Body of pancreas (tissue), 4 donors: ENCODE results near the gene CIAO2B. TPM values are rescaled to one million over a fixed set of nuclear protein-coding genes. Genes with fewer than 3 reads are reported as not detected.
"Not testable (repeated sequence)": the region's sequence is repeated elsewhere in the genome, so short reads cannot be mapped to it uniquely, and the experiment has no call there.

Experiments used
- ATAC-seq: fragments of 150-250 bp; one replicate; pipeline ENCODE4 v1.9.1; 2016
- DNase-seq, 4 donors: peaks; one replicate each; pipeline ENCODE4 v3.0.0-alpha.2; 2019
- H3K27ac ChIP-seq, 4 donors: fragments of 200-600 bp; sonication (generic); 1 replicate in 3 of 4; 2 replicates in 1 of 4; pipeline versions ENCODE4 v1.5.1 to v1.6.1; 2016 to 2019; ENCODE audit warnings: mild to moderate bottlenecking in 1 of 4, mixed read lengths in 1 of 4, moderate library complexity in 1 of 4
- H3K27me3 ChIP-seq, 2 donors: fragments of 200-600 bp; sonication (generic); one replicate each; pipeline ENCODE4 v1.6.0; 2016; ENCODE audit warnings: mild to moderate bottlenecking in 1 of 2
- H3K36me3 ChIP-seq, 2 donors: fragments of 200-600 bp; sonication (generic); replicated peaks in 1 of 2; 2 replicates each; pipeline ENCODE4 v1.5.1; 2016; ENCODE audit warnings: low read depth in 2 of 2; ENCODE audit not compliant: insufficient read depth in 1 of 2
- H3K4me1 ChIP-seq: fragments of 200-600 bp; sonication (generic); one replicate; pipeline ENCODE4 v1.6.0; 2016
- H3K4me3 ChIP-seq, 2 donors: fragments of 200-600 bp; sonication (generic); 1 replicate in 1 of 2; 2 replicates in 1 of 2; pipeline ENCODE4 v1.5.1; 2016 to 2019
- H3K9me3 ChIP-seq, 3 donors: fragments of 200-600 bp; sonication (generic); 1 replicate in 2 of 3; 2 replicates in 1 of 3; pipeline ENCODE4 v1.5.1; 2016
- CTCF ChIP-seq, 7 experiments: fragments of 450-650 bp in 4 of 7; fragments of 200-600 bp in 3 of 7; sonication (generic) in 3 of 7; IDR thresholded peaks; one replicate each; pipeline ENCODE4 v1.5.1; 2016 to 2019; ENCODE audit warnings: antibody characterized with exemption in 7 of 7
- POLR2A ChIP-seq, 3 donors: fragments of 450-650 bp; IDR thresholded peaks; one replicate each; pipeline ENCODE4 v1.6.1; 2016; ENCODE audit warnings: antibody characterized with exemption in 3 of 3, mild to moderate bottlenecking in 2 of 3
- WGBS, 2 donors: methylation state at CpG; one replicate each; pipeline ENCODE4 v1.1.5; 2017; 5-methylcytosine and 5-hydroxymethylcytosine counted together
- intact Hi-C: fragments of 100-400 bp; cut with DNase I; formaldehyde crosslinking; loops from one replicate; pipeline ENCODE4 v1.15.1; 2023
- total RNA-seq, 2 donors: library from RNA; depleted of rRNA; stranded (reverse); fragments of >200 nt; gene quantifications; one replicate each; pipeline ENCODE4 v1.1.0, GENCODE V29; 2016

Gene CIAO2B
- total RNA-seq, 2 donors from 2014 or later = 7.6 to 15.3 TPM

DNA sequence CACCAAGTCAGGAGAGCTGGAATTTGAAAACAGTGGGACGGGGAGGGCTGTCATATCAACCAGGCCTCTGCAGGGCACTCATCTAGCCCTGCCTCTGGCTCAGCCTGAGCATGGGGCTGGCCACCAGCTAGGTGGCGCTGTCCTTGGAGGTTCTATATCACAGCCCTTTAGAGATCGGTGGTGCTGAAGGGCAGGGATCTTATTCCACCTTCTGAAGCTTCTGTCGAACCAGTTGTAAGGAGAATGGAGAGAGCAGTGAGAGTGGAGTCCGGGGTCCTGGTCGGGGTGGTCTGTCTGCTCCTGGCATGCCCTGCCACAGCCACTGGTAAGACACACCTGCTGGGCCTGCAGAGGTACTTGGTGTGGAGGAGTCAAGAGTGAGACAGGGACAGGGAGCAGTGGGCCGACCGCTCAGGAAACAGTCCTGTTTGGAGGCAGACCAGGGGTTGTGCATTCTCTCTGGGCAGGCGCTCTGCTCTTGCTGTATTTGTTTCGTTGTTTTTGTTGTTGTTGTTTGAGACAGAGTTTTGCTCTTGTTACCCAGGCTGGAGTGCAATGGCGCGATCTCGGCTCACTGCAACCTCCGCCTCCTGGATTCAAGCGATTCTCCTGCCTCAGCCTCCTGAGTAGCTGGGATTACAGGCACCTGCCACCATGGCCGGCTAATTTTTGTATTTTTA is 27.0 kb upstream of the CIAO2B start, which contains the start of gene CES3:
Gene CES3, plus strand, starts transcription at position 202 of the 680 bp plus-strand sequence. Its CDS starts 42 bp downstream, at position 244.
- Histone ChIP-seq H3K36me3 (no peaks in the 10 kb centered on the region), H3K27me3 (no peaks in the 10 kb centered on the region), H3K4me3 (no peak within 1 kb of the TSS), H3K27ac (peak within 1 kb of the TSS in 1 of 4 donors; percentile 38), H3K4me1 (peaks cover 19% of the 10 kb centered on the region), H3K9me3 (no peaks in the 10 kb centered on the region)
- peak; percentile 78 to 87 (median 84) for DNase-seq
- peak; percentile 90 for ATAC-seq
- intact Hi-C loops = no loop called here
- 46 to 73% methylated on average over 10 to 16 of the region's 16 CpGs for WGBS, 2 donors
- TF ChIP-seq POLR2A (IDR thresholded peaks at IDR 0.05) (no peak), CTCF (IDR thresholded peaks at IDR 0.05) (peak; percentile 72 to 82 (median 79))

DNA sequence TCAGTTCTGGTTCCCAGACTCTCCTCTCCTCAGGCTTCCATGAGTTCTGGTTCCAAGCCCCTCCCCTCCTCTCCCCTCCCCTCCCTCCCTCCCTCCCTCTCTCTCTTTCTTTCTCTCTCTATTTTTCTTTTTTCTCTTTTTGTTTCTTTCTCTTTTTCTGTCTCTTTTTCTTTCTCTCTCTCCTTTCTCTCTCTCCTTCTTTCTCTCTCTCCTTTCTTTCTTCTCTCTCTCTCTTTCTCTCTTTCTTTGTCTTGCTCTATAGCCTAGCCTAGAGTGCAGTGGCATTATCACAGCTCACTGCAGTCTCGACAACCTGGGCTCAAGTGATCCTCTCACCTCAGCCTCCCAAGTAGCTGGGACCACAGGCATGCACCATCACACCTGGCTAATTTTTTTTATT is 26.1 kb upstream of the CIAO2B start:
- no peak overlapping the region for H3K4me3 ChIP-seq
- intact Hi-C loops = no loop called here
- DNase-seq (no peak), ATAC-seq (no peak)
- no peak overlapping the region for H3K27ac ChIP-seq
- no peaks in the 10 kb centered on the region for H3K36me3 ChIP-seq
- peaks cover 19% of the 10 kb centered on the region for H3K4me1 ChIP-seq
- no peaks in the 10 kb centered on the region for H3K9me3 ChIP-seq
- no peaks in the 10 kb centered on the region for H3K27me3 ChIP-seq
- no peak for TF ChIP-seq CTCF (IDR thresholded peaks at IDR 0.05)
- TF ChIP-seq POLR2A (IDR thresholded peaks at IDR 0.05) = no peak
- WGBS, 2 donors = 76 to 83% methylated on average over 1 of the region's 1 CpG

DNA sequence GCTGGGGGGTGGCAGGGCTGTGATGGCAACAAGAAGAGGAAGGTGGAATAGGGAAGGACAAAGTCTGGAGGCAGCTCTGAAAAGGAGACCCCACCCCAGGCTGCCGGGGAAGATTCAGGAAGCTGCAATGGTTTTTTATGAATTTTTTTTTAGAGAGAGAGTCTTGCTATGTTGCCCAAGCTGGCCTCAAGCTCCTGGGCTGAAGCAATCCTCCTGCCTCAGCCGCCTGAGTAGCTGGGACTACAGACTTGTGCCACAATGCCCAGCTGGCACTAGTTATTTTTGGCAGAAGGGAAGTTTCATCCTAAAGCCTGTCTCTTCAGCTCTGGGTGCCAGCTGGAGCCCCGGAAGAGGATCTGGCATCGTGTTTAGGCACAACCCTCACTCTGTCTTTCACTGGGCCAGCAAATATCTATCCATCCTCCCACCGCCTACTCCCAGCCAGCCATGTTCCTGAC is 25.5 kb upstream of the CIAO2B start:
- Histone ChIP-seq H3K27ac (no peak overlapping the region), H3K27me3 (no peaks in the 10 kb centered on the region), H3K4me1 (peaks cover 19% of the 10 kb centered on the region), H3K9me3 (no peaks in the 10 kb centered on the region), H3K4me3 (no peak overlapping the region), H3K36me3 (no peaks in the 10 kb centered on the region)
- ATAC-seq = no peak
- peak in 1 of 4 donors; percentile 48 for DNase-seq
- TF ChIP-seq CTCF (IDR thresholded peaks at IDR 0.05) (no peak), POLR2A (IDR thresholded peaks at IDR 0.05) (no peak)
- 54 to 59% methylated on average over 5 of the region's 5 CpGs for WGBS, 2 donors
- intact Hi-C loops = no loop called here

- DNase-seq (peak in 2 of 4 donors; percentile 44 to 53), ATAC-seq (no peak)
- Histone ChIP-seq H3K9me3 (no peaks in the 10 kb centered on the region), H3K36me3 (no peaks in the 10 kb centered on the region), H3K4me1 (peaks cover 19% of the 10 kb centered on the region), H3K27me3 (no peaks in the 10 kb centered on the region), H3K4me3 (no peak overlapping the region), H3K27ac (no peak overlapping the region)
- intact Hi-C loops = no loop called here
- no peak for TF ChIP-seq POLR2A (IDR thresholded peaks at IDR 0.05)
- no peak for TF ChIP-seq CTCF (IDR thresholded peaks at IDR 0.05)
- WGBS, 2 donors = 31 to 61% methylated on average over 6 to 7 of the region's 7 CpGs
Observed at GRCh38 chr16:66958857-66959703, 24.9 kb upstream of the CIAO2B start.

DNA sequence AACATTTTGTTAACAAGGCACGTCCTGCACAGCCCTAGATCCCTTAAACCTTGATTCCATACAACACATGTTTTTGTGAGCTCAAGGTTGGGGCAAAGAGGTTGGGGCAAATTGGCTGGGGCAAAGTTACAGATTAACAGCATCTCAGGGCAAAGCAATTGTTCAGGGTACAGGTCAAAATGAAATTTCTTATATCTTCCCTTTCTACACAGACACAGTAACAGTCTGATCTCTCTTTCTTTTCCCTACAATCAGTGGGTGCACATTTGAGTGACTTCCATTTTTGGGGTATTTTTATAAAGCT is 21.9 kb upstream of the CIAO2B start:
- H3K4me1 ChIP-seq, H3K27ac ChIP-seq, ATAC-seq, H3K27me3 ChIP-seq, intact Hi-C loops, H3K9me3 ChIP-seq, H3K4me3 ChIP-seq, DNase-seq, H3K36me3 ChIP-seq: not testable (repeated sequence)
- 47 to 54% methylated on average over 1 of the region's 1 CpG for WGBS, 2 donors

DNA sequence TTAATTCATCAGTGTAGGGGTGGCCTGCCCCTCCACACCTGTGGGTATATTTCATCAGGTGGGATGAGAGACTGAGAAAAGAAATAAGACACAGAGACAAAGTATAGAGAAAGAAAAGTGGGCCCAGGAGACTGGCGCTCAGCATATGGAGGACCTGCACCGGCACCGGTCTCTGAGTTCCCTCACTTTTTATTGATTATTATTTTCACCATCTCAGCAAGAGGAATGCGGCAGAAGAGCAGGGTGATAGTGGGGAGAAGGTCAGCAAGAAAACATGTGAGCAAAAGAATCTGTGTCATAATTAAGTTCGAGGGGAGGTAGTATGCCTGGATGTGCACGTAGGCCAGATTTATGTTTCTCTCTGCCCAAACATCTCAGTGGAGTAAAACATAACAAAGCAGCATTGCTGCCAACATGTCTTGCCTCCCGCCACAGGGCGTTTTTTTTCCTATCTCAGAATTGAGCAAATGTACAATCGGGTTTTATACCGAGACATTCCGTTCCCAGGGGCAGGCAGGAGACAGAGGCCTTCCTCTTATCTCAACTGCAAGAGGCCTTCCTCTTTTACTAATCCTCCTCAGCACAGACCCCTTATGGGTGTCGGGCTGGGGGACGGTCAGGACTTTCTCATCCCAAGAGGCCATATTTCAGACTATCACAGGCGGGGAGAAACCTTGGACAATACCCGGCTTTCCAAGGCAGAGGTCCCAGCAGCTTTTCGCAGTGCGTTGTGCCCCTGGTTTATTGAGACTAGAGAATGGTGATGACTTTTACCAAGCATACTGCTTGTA is 21.4 kb upstream of the CIAO2B start:
- H3K27me3 ChIP-seq, H3K36me3 ChIP-seq, H3K9me3 ChIP-seq, H3K4me3 ChIP-seq, H3K27ac ChIP-seq, DNase-seq, intact Hi-C loops, H3K4me1 ChIP-seq, ATAC-seq: not testable (repeated sequence)
- 61 to 67% methylated on average over 17 of the region's 17 CpGs for WGBS, 2 donors
